ENCODE results near the gene CPB1.

CPB1 gene

GRCh38 chr3:148863814-148864213 lies 36.2 kb downstream of the CPB1 start:
- no peak overlapping the region for H3K27ac ChIP-seq (ENCODE audit: low read length)
- no peak overlapping the region for H3K9ac ChIP-seq (ENCODE audit: low read length)
- no peaks in the 10 kb centered on the region for H3K9me3 ChIP-seq (ENCODE audit: control insufficient read depth, low read depth, low read length)
- H3K36me3 ChIP-seq (ENCODE audit: control insufficient read depth, low read depth, low read length): no peaks in the 10 kb centered on the region
- no peaks in the 10 kb centered on the region for H3K27me3 ChIP-seq (ENCODE audit: control insufficient read depth, insufficient read depth, low read length)
- H3K4me1 ChIP-seq (ENCODE audit: control insufficient read depth, low read depth, low read length): no peaks in the 10 kb centered on the region
- H3K4me3 ChIP-seq (ENCODE audit: low read length): no peak overlapping the region

- no peaks in the 10 kb centered on the region for H3K27me3 ChIP-seq (ENCODE audit: control insufficient read depth, insufficient read depth, low read length)
- H3K27ac ChIP-seq (ENCODE audit: low read length): no peak within 1 kb of the TSS
- no peaks in the 10 kb centered on the region for H3K9me3 ChIP-seq (ENCODE audit: control insufficient read depth, low read depth, low read length)
- no peak within 1 kb of the TSS for H3K9ac ChIP-seq (ENCODE audit: low read length)
- H3K4me1 ChIP-seq (ENCODE audit: control insufficient read depth, low read depth, low read length): no peaks in the 10 kb centered on the region
- H3K36me3 ChIP-seq (ENCODE audit: control insufficient read depth, low read depth, low read length): no peaks in the 10 kb centered on the region
- H3K4me3 ChIP-seq (ENCODE audit: low read length): no peak within 1 kb of the TSS
Observed at GRCh38 chr3:148865049-148865448, 37.4 kb downstream of the CPB1 start, which contains the start of gene CPA3. TSS of gene CPA3 (plus strand) at chr3:148865296. CDS start at chr3:148865308, 12 bp downstream.

GRCh38 chr3:148866261-148866660 lies 38.6 kb downstream of the CPB1 start:
- Histone ChIP-seq H3K4me3 (ENCODE audit: low read length) (no peak overlapping the region), H3K36me3 (ENCODE audit: control insufficient read depth, low read depth, low read length) (no peaks in the 10 kb centered on the region), H3K9me3 (ENCODE audit: control insufficient read depth, low read depth, low read length) (no peaks in the 10 kb centered on the region), H3K4me1 (ENCODE audit: control insufficient read depth, low read depth, low read length) (no peaks in the 10 kb centered on the region), H3K27ac (ENCODE audit: low read length) (no peak overlapping the region), H3K9ac (ENCODE audit: low read length) (no peak overlapping the region), H3K27me3 (ENCODE audit: control insufficient read depth, insufficient read depth, low read length) (no peaks in the 10 kb centered on the region)

GRCh38 chr3:148873270-148873927 lies 45.8 kb downstream of the CPB1 start:
- H3K4me1 ChIP-seq (ENCODE audit: control insufficient read depth, low read depth, low read length): no peaks in the 10 kb centered on the region
- no peak overlapping the region for H3K27ac ChIP-seq (ENCODE audit: low read length)
- no peak overlapping the region for H3K4me3 ChIP-seq (ENCODE audit: low read length)
- no peak overlapping the region for H3K9ac ChIP-seq (ENCODE audit: low read length)
- no peaks in the 10 kb centered on the region for H3K36me3 ChIP-seq (ENCODE audit: control insufficient read depth, low read depth, low read length)
- no peaks in the 10 kb centered on the region for H3K9me3 ChIP-seq (ENCODE audit: control insufficient read depth, low read depth, low read length)
- no peaks in the 10 kb centered on the region for H3K27me3 ChIP-seq (ENCODE audit: control insufficient read depth, insufficient read depth, low read length)

- Histone ChIP-seq H3K36me3 (ENCODE audit: control insufficient read depth, low read depth, low read length) (no peaks in the 10 kb centered on the region), H3K27me3 (ENCODE audit: control insufficient read depth, insufficient read depth, low read length) (no peaks in the 10 kb centered on the region), H3K9ac (ENCODE audit: low read length) (no peak overlapping the region), H3K9me3 (ENCODE audit: control insufficient read depth, low read depth, low read length) (no peaks in the 10 kb centered on the region), H3K4me3 (ENCODE audit: low read length) (no peak overlapping the region), H3K4me1 (ENCODE audit: control insufficient read depth, low read depth, low read length) (no peaks in the 10 kb centered on the region), H3K27ac (ENCODE audit: low read length) (no peak overlapping the region)
Observed at GRCh38 chr3:148873977-148874376, 46.4 kb downstream of the CPB1 start.

GRCh38 chr3:148878095-148878494 lies 50.5 kb downstream of the CPB1 start:
- H3K27me3 ChIP-seq (ENCODE audit: control insufficient read depth, insufficient read depth, low read length): no peaks in the 10 kb centered on the region
- no peak overlapping the region for H3K9ac ChIP-seq (ENCODE audit: low read length)
- H3K36me3 ChIP-seq (ENCODE audit: control insufficient read depth, low read depth, low read length): no peaks in the 10 kb centered on the region
- no peak overlapping the region for H3K4me3 ChIP-seq (ENCODE audit: low read length)
- no peak overlapping the region for H3K27ac ChIP-seq (ENCODE audit: low read length)
- no peaks in the 10 kb centered on the region for H3K4me1 ChIP-seq (ENCODE audit: control insufficient read depth, low read depth, low read length)
- no peaks in the 10 kb centered on the region for H3K9me3 ChIP-seq (ENCODE audit: control insufficient read depth, low read depth, low read length)

GRCh38 chr3:148879256-148879655 lies 51.6 kb downstream of the CPB1 start:
- Histone ChIP-seq H3K4me3 (ENCODE audit: low read length) (no peak overlapping the region), H3K36me3 (ENCODE audit: control insufficient read depth, low read depth, low read length) (no peaks in the 10 kb centered on the region), H3K9me3 (ENCODE audit: control insufficient read depth, low read depth, low read length) (no peaks in the 10 kb centered on the region), H3K27me3 (ENCODE audit: control insufficient read depth, insufficient read depth, low read length) (no peaks in the 10 kb centered on the region), H3K9ac (ENCODE audit: low read length) (no peak overlapping the region), H3K4me1 (ENCODE audit: control insufficient read depth, low read depth, low read length) (no peaks in the 10 kb centered on the region), H3K27ac (ENCODE audit: low read length) (no peak overlapping the region)

GRCh38 chr3:148880681-148881080 lies 53.1 kb downstream of the CPB1 start:
- H3K27ac ChIP-seq (ENCODE audit: low read length): no peak overlapping the region
- no peak overlapping the region for H3K9ac ChIP-seq (ENCODE audit: low read length)
- no peak overlapping the region for H3K4me3 ChIP-seq (ENCODE audit: low read length)

GRCh38 chr3:148881286-148881685 lies 53.7 kb downstream of the CPB1 start:
- no peaks in the 10 kb centered on the region for H3K9me3 ChIP-seq (ENCODE audit: control insufficient read depth, low read depth, low read length)
- no peak overlapping the region for H3K27ac ChIP-seq (ENCODE audit: low read length)
- no peaks in the 10 kb centered on the region for H3K36me3 ChIP-seq (ENCODE audit: control insufficient read depth, low read depth, low read length)
- H3K27me3 ChIP-seq (ENCODE audit: control insufficient read depth, insufficient read depth, low read length): no peaks in the 10 kb centered on the region
- no peak overlapping the region for H3K4me3 ChIP-seq (ENCODE audit: low read length)
- no peaks in the 10 kb centered on the region for H3K4me1 ChIP-seq (ENCODE audit: control insufficient read depth, low read depth, low read length)
- H3K9ac ChIP-seq (ENCODE audit: low read length): no peak overlapping the region

More at GRCh38 chr3:148880681-148881080, 53.1 kb downstream of the CPB1 start:
- H3K4me1 ChIP-seq (ENCODE audit: control insufficient read depth, low read depth, low read length): no peaks in the 10 kb centered on the region
- no peaks in the 10 kb centered on the region for H3K27me3 ChIP-seq (ENCODE audit: control insufficient read depth, insufficient read depth, low read length)
- no peaks in the 10 kb centered on the region for H3K9me3 ChIP-seq (ENCODE audit: control insufficient read depth, low read depth, low read length)
- no peaks in the 10 kb centered on the region for H3K36me3 ChIP-seq (ENCODE audit: control insufficient read depth, low read depth, low read length)

GRCh38 chr3:148882288-148882687 lies 54.7 kb downstream of the CPB1 start:
- H3K27me3 ChIP-seq (ENCODE audit: control insufficient read depth, insufficient read depth, low read length): no peaks in the 10 kb centered on the region
- no peaks in the 10 kb centered on the region for H3K36me3 ChIP-seq (ENCODE audit: control insufficient read depth, low read depth, low read length)
- H3K27ac ChIP-seq (ENCODE audit: low read length): no peak overlapping the region
- no peaks in the 10 kb centered on the region for H3K9me3 ChIP-seq (ENCODE audit: control insufficient read depth, low read depth, low read length)
- no peaks in the 10 kb centered on the region for H3K4me1 ChIP-seq (ENCODE audit: control insufficient read depth, low read depth, low read length)
- H3K9ac ChIP-seq (ENCODE audit: low read length): no peak overlapping the region
- H3K4me3 ChIP-seq (ENCODE audit: low read length): no peak overlapping the region

GRCh38 chr3:148883163-148883562 lies 55.6 kb downstream of the CPB1 start:
- no peaks in the 10 kb centered on the region for H3K36me3 ChIP-seq (ENCODE audit: control insufficient read depth, low read depth, low read length)
- H3K27ac ChIP-seq (ENCODE audit: low read length): no peak overlapping the region
- H3K9me3 ChIP-seq (ENCODE audit: control insufficient read depth, low read depth, low read length): no peaks in the 10 kb centered on the region
- H3K4me1 ChIP-seq (ENCODE audit: control insufficient read depth, low read depth, low read length): no peaks in the 10 kb centered on the region
- H3K9ac ChIP-seq (ENCODE audit: low read length): no peak overlapping the region
- H3K4me3 ChIP-seq (ENCODE audit: low read length): no peak overlapping the region
- H3K27me3 ChIP-seq (ENCODE audit: control insufficient read depth, insufficient read depth, low read length): no peaks in the 10 kb centered on the region

GRCh38 chr3:148884261-148884660 lies 56.6 kb downstream of the CPB1 start:
- no peaks in the 10 kb centered on the region for H3K27me3 ChIP-seq (ENCODE audit: control insufficient read depth, insufficient read depth, low read length)
- H3K4me1 ChIP-seq (ENCODE audit: control insufficient read depth, low read depth, low read length): no peaks in the 10 kb centered on the region
- H3K36me3 ChIP-seq (ENCODE audit: control insufficient read depth, low read depth, low read length): no peaks in the 10 kb centered on the region
- no peak overlapping the region for H3K9ac ChIP-seq (ENCODE audit: low read length)
- H3K9me3 ChIP-seq (ENCODE audit: control insufficient read depth, low read depth, low read length): no peaks in the 10 kb centered on the region
- no peak overlapping the region for H3K4me3 ChIP-seq (ENCODE audit: low read length)
- H3K27ac ChIP-seq (ENCODE audit: low read length): no peak overlapping the region
